Kidney (tissue), 14 donors: ENCODE data around the gene AUTS2. TPM values are rescaled to one million over a fixed set of nuclear protein-coding genes. Genes with fewer than 3 reads are reported as not detected.
A peak's percentile ranks its signal among the peaks of the same experiment; 100 is the strongest.

Experiments used
- DNase-seq, 5 donors: peaks; one replicate each; pipeline ENCODE4 v3.0.0-alpha.2; 2013 to 2020
- FAIRE-seq: peaks from 2 replicates; lab custom pipeline; 2012; peaks lifted over from hg19 to GRCh38; lab: Jason Lieb, UNC
- H3K27ac ChIP-seq, 2 donors: one replicate each; pipeline ENCODE4 v1.7.0; 2013; ENCODE audit warnings: low read depth in 2 of 2, low read length in 2 of 2, inconsistent platforms in 1 of 2
- H3K27me3 ChIP-seq: one replicate; pipeline ENCODE4 v1.7.1; 2013; ENCODE audit warnings: low read length, inconsistent platforms; ENCODE audit not compliant: control insufficient read depth, insufficient read depth
- H3K36me3 ChIP-seq, 3 donors: one replicate each; pipeline versions ENCODE4 v1.7.0 to v1.7.1; 2013; ENCODE audit warnings: low read length in 3 of 3, control low read depth in 1 of 3, inconsistent platforms in 1 of 3; ENCODE audit not compliant: insufficient read depth in 3 of 3, control insufficient read depth in 2 of 3
- H3K4me1 ChIP-seq, 3 donors: one replicate each; pipeline versions ENCODE4 v1.7.0 to v1.7.1; 2013; ENCODE audit warnings: low read length in 3 of 3, inconsistent platforms in 1 of 3, low read depth in 1 of 3; ENCODE audit not compliant: control insufficient read depth in 2 of 3, insufficient read depth in 2 of 3
- H3K4me3 ChIP-seq, 3 donors: one replicate each; pipeline versions ENCODE4 v1.7.0 to v1.8.1; 2013; ENCODE audit warnings: low read length in 3 of 3, control low read depth in 1 of 3, inconsistent platforms in 1 of 3
- H3K9ac ChIP-seq, 3 donors: one replicate each; pipeline versions ENCODE4 v1.7.0 to v1.7.1; 2013; ENCODE audit warnings: low read length in 3 of 3, control low read depth in 1 of 3, inconsistent platforms in 1 of 3
- H3K9me3 ChIP-seq, 3 donors: one replicate each; pipeline versions ENCODE4 v1.7.0 to v1.7.1; 2013; ENCODE audit warnings: low read length in 3 of 3, control low read depth in 1 of 3, inconsistent platforms in 1 of 3; ENCODE audit not compliant: control insufficient read depth in 2 of 3, insufficient read depth in 1 of 3
- CTCF ChIP-seq: IDR thresholded peaks from 3 replicates; pipeline ENCODE4 v1.5.1; 2012; ENCODE audit warnings: mild to moderate bottlenecking, moderate library complexity, borderline replicate concordance; ENCODE audit not compliant: insufficient read depth; ENCODE audit errors: extremely low read depth
- intact Hi-C: fragments of 100-400 bp; cut with DNase I; formaldehyde crosslinking; loops from one replicate; pipeline ENCODE4 v1.11.1; 2022
- polyA plus RNA-seq: library from polyadenylated mRNA; stranded (reverse); fragments of 350-450 nt; fragmentation: Illumina TruSeq; extraction: RNeasy Lipid Tissue Mini Kit (QIAGEN cat#74804); gene quantifications from one replicate; pipeline ENCODE4 v1.2.3, GENCODE V29; 2014; ENCODE audit warnings: low read depth, low replicate concordance; ENCODE audit not compliant: insufficient read depth
- total RNA-seq: library from RNA; stranded (reverse); fragmentation: NEBNext Ultra II Directional; extraction: Animal tissue kit (Norgen Biotek cat#: 25700); gene quantifications from one replicate; pipeline ENCODE4 v1.2.1, GENCODE V29; 2021
- donor health status: control.
- donor health status: control.
- donor health status: control.
- donor health status: control.
- donor health status: control.
- donor health status: DM: yes; HTN: yes; CAD: no.
- donor health status: Normal renal cell carcinoma (clear cell type).

AUTS2 gene
- total and polyA plus RNA-seq, 2 donors from 2014 or later = 5.2 to 33.8 TPM

- DNase-seq (no peak), FAIRE-seq (no peak)
- Histone ChIP-seq H3K9ac (no peak overlapping the region), H3K9me3 (no peaks in the 10 kb centered on the region), H3K4me1 (no peaks in the 10 kb centered on the region), H3K27me3 (no peaks in the 10 kb centered on the region), H3K4me3 (no peak overlapping the region), H3K27ac (no peak overlapping the region), H3K36me3 (no peaks in the 10 kb centered on the region)
- intact Hi-C loops = no loop called here
- TF ChIP-seq CTCF = no peak
These were observed 1010.0 kb downstream of the AUTS2 start for GRCh38 chr7:70608229-70608628.

- TF ChIP-seq CTCF = no peak
- no peaks in the 10 kb centered on the region for H3K27me3 ChIP-seq
- no peak overlapping the region for H3K27ac ChIP-seq
- peak in 3 of 5 donors; percentile 59 to 80 (median 68) for DNase-seq
- H3K9ac ChIP-seq = no peak overlapping the region
- H3K4me3 ChIP-seq = no peak overlapping the region
- intact Hi-C loops = no loop called here
- no peaks in the 10 kb centered on the region for H3K9me3 ChIP-seq
- H3K36me3 ChIP-seq = no peaks in the 10 kb centered on the region
- H3K4me1 ChIP-seq = peaks cover 0 to 5% (median 4%) of the 10 kb centered on the region in 3 donors
- no peak for FAIRE-seq
These were observed 1014.5 kb downstream of the AUTS2 start for GRCh38 chr7:70612811-70613210.

GRCh38 chr7:70614237-70615045, 1016.2 kb downstream of the AUTS2 start:
- no peak overlapping the region for H3K4me3 ChIP-seq
- H3K36me3 ChIP-seq = no peaks in the 10 kb centered on the region
- H3K27ac ChIP-seq = peak overlapping the region in 1 of 2 donors; percentile 16
- FAIRE-seq = no peak
- no peak overlapping the region for H3K9ac ChIP-seq
- H3K4me1 ChIP-seq = peaks cover 0 to 5% (median 4%) of the 10 kb centered on the region in 3 donors
- no peaks in the 10 kb centered on the region for H3K9me3 ChIP-seq
- DNase-seq = peak in 4 of 5 donors; percentile 42 to 83 (median 66)
- intact Hi-C loops = no loop called here
- no peak for TF ChIP-seq CTCF
- H3K27me3 ChIP-seq = no peaks in the 10 kb centered on the region
